B cell (primary cell): Measurements from ENCODE around the gene GGTLC2. TPM values are rescaled to one million over a fixed set of nuclear protein-coding genes. Genes with fewer than 3 reads are reported as not detected.

Source experiments
- ATAC-seq: fragments of 200-7000 bp; cut with Tn5 transposase; one replicate; pipeline ENCODE4 v1.10.0; 2021; ENCODE audit warnings: low read depth, mild to moderate bottlenecking, moderate number of reproducible peaks, moderate library complexity
- CTCF ChIA-PET: fragments of 350-600 bp; sonication (Branson Sonifier 250); formaldehyde crosslinking; loops from one replicate; lab custom pipeline; 2021; ENCODE audit warnings: antibody characterized with exemption, inconsistent platforms; lab: Charles Lee
- POLR2A ChIA-PET: fragments of 350-600 bp; sonication (Branson Sonifier 250); formaldehyde crosslinking; loops from one replicate; lab custom pipeline; 2021; ENCODE audit warnings: antibody characterized with exemption; lab: Charles Lee
- DNase-seq: peaks from one replicate; pipeline ENCODE4 v3.0.0; 2013
- H2AFZ ChIP-seq: 2 replicates; pipeline ENCODE4 v1.6.1; 2012; ENCODE audit warnings: mild to moderate bottlenecking, low read depth, low read length; ENCODE audit not compliant: insufficient read depth, poor library complexity, severe bottlenecking
- H3K27ac ChIP-seq, 2 donors: 1 replicate in 1 of 2; 2 replicates in 1 of 2; pipeline ENCODE4 v1.5.1; 2012 to 2013; ENCODE audit warnings: low read length in 2 of 2, mild to moderate bottlenecking in 2 of 2, moderate library complexity in 1 of 2
- H3K27me3 ChIP-seq, 4 experiments: fragments of 200-600 bp in 1 of 4; sonication (generic) in 1 of 4; replicated peaks in 1 of 4; 1 replicate in 2 of 4; 2 replicates in 2 of 4; pipeline versions ENCODE4 v1.6.1 to v1.7.0; 2013 to 2016; ENCODE audit warnings: low read length in 3 of 4, mild to moderate bottlenecking in 2 of 4, mixed read lengths in 1 of 4, moderate library complexity in 1 of 4; ENCODE audit not compliant: insufficient read depth in 4 of 4, control insufficient read depth in 3 of 4; ENCODE audit errors: control extremely low read depth in 1 of 4
- H3K36me3 ChIP-seq, 2 experiments: replicated peaks in 1 of 2; 1 replicate in 1 of 2; 2 replicates in 1 of 2; pipeline versions ENCODE4 v1.6.1 to v1.7.1; 2013; ENCODE audit warnings: low read length in 1 of 2; ENCODE audit not compliant: insufficient read depth in 2 of 2, control insufficient read depth in 1 of 2; ENCODE audit errors: control extremely low read depth in 1 of 2, extremely low read depth in 1 of 2
- H3K4me1 ChIP-seq, 2 donors: fragments of 200-600 bp in 1 of 2; sonication (generic) in 1 of 2; 1 replicate in 1 of 2; 2 replicates in 1 of 2; pipeline versions ENCODE4 v1.5.1 to v1.6.1; 2013 to 2017; ENCODE audit warnings: low read length in 2 of 2; ENCODE audit not compliant: control insufficient read depth in 2 of 2, insufficient read depth in 2 of 2
- H3K4me2 ChIP-seq: replicated peaks from 2 replicates; pipeline ENCODE3; 2012; ENCODE audit warnings: mild to moderate bottlenecking, low read depth, low read length; ENCODE audit not compliant: poor library complexity, severe bottlenecking
- H3K4me3 ChIP-seq, 5 experiments: fragments of 200-600 bp in 1 of 5; sonication (generic) in 1 of 5; 1 replicate in 3 of 5; 2 replicates in 2 of 5; pipeline versions ENCODE4 v1.5.1 to v1.7.0; 2011 to 2016; ENCODE audit warnings: low read length in 4 of 5, mild to moderate bottlenecking in 4 of 5, low read depth in 2 of 5, control low read depth in 1 of 5, moderate library complexity in 1 of 5; ENCODE audit not compliant: insufficient read depth in 1 of 5; ENCODE audit errors: control extremely low read depth in 1 of 5, extremely low read depth in 1 of 5
- H3K79me2 ChIP-seq: fragments of 200-600 bp; sonication (generic); one replicate; pipeline ENCODE4 v1.6.0; 2016; ENCODE audit warnings: low read length; ENCODE audit not compliant: control insufficient read depth, insufficient read depth
- H3K9ac ChIP-seq: fragments of 200-600 bp; sonication (generic); 2 replicates; pipeline ENCODE4 v1.6.1; 2017; ENCODE audit warnings: mild to moderate bottlenecking, low read length, moderate library complexity
- H3K9me3 ChIP-seq, 3 donors: one replicate each; pipeline versions ENCODE4 v1.6.1 to v1.7.1; 2013; ENCODE audit warnings: low read length in 2 of 3; ENCODE audit not compliant: control insufficient read depth in 2 of 3, insufficient read depth in 1 of 3; ENCODE audit errors: control extremely low read depth in 1 of 3
- H4K20me1 ChIP-seq: 2 replicates; pipeline ENCODE4 v1.6.0; 2012; ENCODE audit warnings: mild to moderate bottlenecking, low read length; ENCODE audit not compliant: insufficient read depth, control insufficient read depth, poor library complexity, severe bottlenecking
- H3K27ac Mint-ChIP-seq: one replicate; pipeline ENCODE4 v1.8.0; 2021; ENCODE audit warnings: mixed read lengths
- H3K27me3 Mint-ChIP-seq: one replicate; pipeline ENCODE4 v1.8.0; 2021; ENCODE audit warnings: mixed read lengths
- H3K4me1 Mint-ChIP-seq: one replicate; pipeline ENCODE4 v1.8.0; 2021; ENCODE audit warnings: mixed read lengths
- H3K4me3 Mint-ChIP-seq: one replicate; pipeline ENCODE4 v1.8.0; 2021; ENCODE audit warnings: mixed read lengths
- H3K9me3 Mint-ChIP-seq: one replicate; pipeline ENCODE4 v1.8.0; 2022; ENCODE audit warnings: mixed read lengths; ENCODE audit not compliant: insufficient read depth
- CTCF ChIP-seq: fragments of 200-600 bp; IDR thresholded peaks from one replicate; pipeline ENCODE4 v1.8.0; 2022; ENCODE audit warnings: antibody characterized with exemption, mild to moderate bottlenecking
- EZH2 ChIP-seq: IDR thresholded peaks from 2 replicates; pipeline ENCODE4 v1.6.1; 2012; ENCODE audit warnings: borderline replicate concordance, low read depth, mild to moderate bottlenecking, moderate library complexity, low read length; ENCODE audit not compliant: insufficient read depth, poor library complexity, severe bottlenecking
- WGBS: methylation state at CpG from one replicate; pipeline ENCODE4 v1.1.5; 2013; ENCODE audit warnings: missing lambda C conversion rate; ENCODE audit not compliant: insufficient coverage; 5-methylcytosine and 5-hydroxymethylcytosine counted together
- intact Hi-C: fragments of 100-400 bp; cut with micrococcal nuclease; formaldehyde crosslinking; loops from one replicate; pipeline ENCODE4 v1.10.0; 2022
- polyA plus RNA-seq: library from polyadenylated mRNA; depleted of rRNA; stranded (reverse); fragments of >200 nt; gene quantifications from 2 replicates; pipeline ENCODE4 v1.2.3, GENCODE V29; 2012
- total RNA-seq, 2 donors: library from RNA; stranded (reverse); fragments of 120-200 nt in 1 of 2; gene quantifications; 1 replicate in 1 of 2; 2 replicates in 1 of 2; pipeline versions ENCODE4 v1.2.3 to v1.2.4, GENCODE V29; 2013 to 2022

The GGTLC2 gene
- total and polyA plus RNA-seq, 2 donors (not counting 1 experiment from before 2014, with no cell fraction given), result not detected

- H2AFZ ChIP-seq, result no peak overlapping the region
- ATAC-seq (peak; percentile 78), DNase-seq (peak; percentile 63)
- H4K20me1 ChIP-seq, result no peaks in the 10 kb centered on the region
- WGBS, result 50% methylated on average over 6 of the region's 7 CpGs
- ChIA-PET POLR2A (no interaction called here), CTCF (interaction anchor here (0.7 to 4.0 kb wide), 34 partner anchors 9 to 324 kb away, joined by 3 to 66 read pairs (median 4); no protein-coding TSS in a partner anchor)
- H3K9me3 ChIP-seq, result peaks cover 0 to 15% (median 0%) of the 10 kb centered on the region in 3 donors
- intact Hi-C loops, result loop anchor here (1.0 to 5.0 kb wide), 2 partner anchors 74 to 288 kb away; no protein-coding TSS in a partner anchor
- H3K4me1 ChIP-seq, result peaks cover 6 to 18% of the 10 kb centered on the region in 2 donors
- no peak overlapping the region for H3K27ac ChIP-seq
- H3K36me3 ChIP-seq, result no peaks in the 10 kb centered on the region
- H3K4me3 ChIP-seq, result no peak overlapping the region
- TF ChIP-seq CTCF (peak; percentile 71), EZH2 (no peak)
- no peaks in the 10 kb centered on the region for H3K9me3 Mint-ChIP-seq
- peaks cover 0 to 2% (median 0%) of the 10 kb centered on the region in 4 experiments for H3K27me3 ChIP-seq
- no peak overlapping the region for H3K9ac ChIP-seq
- no peak overlapping the region for H3K4me3 Mint-ChIP-seq
- H3K27ac Mint-ChIP-seq, result peak overlapping the region; percentile 6
- peaks cover 17% of the 10 kb centered on the region for H3K4me1 Mint-ChIP-seq
- no peak overlapping the region for H3K4me2 ChIP-seq
- H3K79me2 ChIP-seq, result no peaks in the 10 kb centered on the region
- peaks cover 3% of the 10 kb centered on the region for H3K27me3 Mint-ChIP-seq
Observed at GRCh38 chr22:22666307-22667091, 22.1 kb downstream of the GGTLC2 start.
